Measurements from ENCODE around the gene NSG2.

Gene NSG2

GRCh38 chr5:174106997-174107655 is 61.6 kb downstream of the NSG2 start:
- peak; percentile 33 for DNase-seq

- no peak for DNase-seq
Measured at GRCh38 chr5:174108745-174109144, 63.2 kb downstream of the NSG2 start.

GRCh38 chr5:174109698-174110260 is 64.3 kb downstream of the NSG2 start:
- no peak for DNase-seq

GRCh38 chr5:174110310-174110709 is 64.8 kb downstream of the NSG2 start:
- no peak for DNase-seq

- peak; percentile 42 for DNase-seq
Measured at GRCh38 chr5:174111287-174111973, 65.9 kb downstream of the NSG2 start.

- no peak for DNase-seq
Measured at GRCh38 chr5:174115226-174115625, 69.7 kb downstream of the NSG2 start.

GRCh38 chr5:174118823-174119467 is 73.4 kb downstream of the NSG2 start:
- no peak for DNase-seq

- no peak for DNase-seq
Measured at GRCh38 chr5:174119468-174119881, 74.0 kb downstream of the NSG2 start.

- DNase-seq, result no peak
Measured at GRCh38 chr5:174120401-174121005, 75.0 kb downstream of the NSG2 start.

- DNase-seq, result no peak
Measured at GRCh38 chr5:174134545-174134944, 89.0 kb downstream of the NSG2 start.

- peak; percentile 47 for DNase-seq
Measured at GRCh38 chr5:174139623-174140022, 94.1 kb downstream of the NSG2 start.

- DNase-seq, result peak; percentile 97
Measured at GRCh38 chr5:174140452-174141020, 95.0 kb downstream of the NSG2 start.

- DNase-seq, result no peak
Measured at GRCh38 chr5:174141398-174141797, 95.9 kb downstream of the NSG2 start.

GRCh38 chr5:174145091-174145490 is 99.6 kb downstream of the NSG2 start:
- peak; percentile 79 for DNase-seq

GRCh38 chr5:174145821-174146220 is 100.3 kb downstream of the NSG2 start:
- peak; percentile 98 for DNase-seq

- DNase-seq, result no peak
Measured at GRCh38 chr5:174146556-174146955, 101.0 kb downstream of the NSG2 start.

- peak; percentile 98 for DNase-seq
Measured at GRCh38 chr5:174147012-174147411, 101.5 kb downstream of the NSG2 start.

GRCh38 chr5:174147551-174147950 is 102.0 kb downstream of the NSG2 start:
- no peak for DNase-seq

- peak; percentile 65 for DNase-seq
Measured at GRCh38 chr5:174148721-174149120, 103.2 kb downstream of the NSG2 start.

- DNase-seq, result no peak
Measured at GRCh38 chr5:174149426-174149825, 103.9 kb downstream of the NSG2 start.

- no peak for DNase-seq
Measured at GRCh38 chr5:174149989-174150388, 104.5 kb downstream of the NSG2 start.

- DNase-seq, result peak; percentile 47
Measured at GRCh38 chr5:174151599-174152181, 106.2 kb downstream of the NSG2 start.

GRCh38 chr5:174154559-174154958 is 109.1 kb downstream of the NSG2 start:
- DNase-seq, result peak; percentile 20

Measured in DMS53 (cell line).